HG03565 (cell line): ENCODE data around the gene C17orf75.

ENCODE experiments used
- ATAC-seq: cut with Tn5 transposase; IDR thresholded peaks from one replicate; pipeline ENCODE4 v1.9.1; 2021; ENCODE audit warnings: mild to moderate bottlenecking, moderate library complexity; ENCODE audit not compliant: unreplicated experiment

Gene C17orf75

DNA sequence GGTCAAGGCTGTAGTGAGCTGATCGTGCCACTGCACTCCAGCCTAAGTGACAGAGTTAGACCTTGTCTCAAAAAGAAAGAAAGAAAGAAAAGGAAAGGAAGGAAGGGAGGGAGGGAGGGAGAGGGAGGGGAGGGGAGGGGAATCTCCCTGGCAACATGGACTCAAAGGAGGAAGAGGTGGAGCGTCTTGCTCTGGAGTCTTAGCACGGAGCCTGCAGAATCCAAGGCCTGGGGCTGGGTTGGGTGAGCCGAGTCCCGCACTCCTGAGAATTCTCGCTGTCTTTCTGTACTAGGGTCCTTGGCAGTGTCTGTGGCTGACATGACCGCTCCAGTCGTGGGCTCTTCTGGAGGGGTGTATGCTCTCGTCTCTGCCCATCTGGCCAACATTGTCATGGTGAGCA, 36.9 kb downstream of the C17orf75 start:
- ATAC-seq, result no peak

DNA sequence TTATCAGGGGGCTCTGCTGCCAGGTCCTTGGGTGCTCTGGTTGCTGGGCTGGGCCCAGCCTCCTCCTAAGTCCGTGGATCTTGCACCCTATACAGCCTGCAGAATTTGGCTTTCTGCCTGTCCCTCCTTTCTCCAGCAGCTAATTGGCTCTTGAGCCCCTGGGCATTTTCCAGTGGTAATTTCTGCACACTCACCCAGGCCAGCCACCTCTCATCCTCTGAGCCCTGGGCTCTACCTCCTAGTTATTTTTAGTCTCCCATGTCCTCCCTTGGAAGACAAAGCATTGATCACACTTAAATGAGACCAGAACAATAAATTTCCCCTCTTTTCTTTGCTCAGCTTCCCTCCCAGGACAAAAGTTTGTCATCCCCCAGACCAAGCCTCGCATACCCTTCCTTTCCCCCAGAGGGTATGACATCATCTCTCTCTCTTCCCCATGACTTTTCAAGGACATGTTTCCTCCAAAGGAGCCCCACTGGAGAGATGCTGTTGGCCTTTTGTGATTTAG, 38.1 kb downstream of the C17orf75 start:
- ATAC-seq, result no peak

DNA sequence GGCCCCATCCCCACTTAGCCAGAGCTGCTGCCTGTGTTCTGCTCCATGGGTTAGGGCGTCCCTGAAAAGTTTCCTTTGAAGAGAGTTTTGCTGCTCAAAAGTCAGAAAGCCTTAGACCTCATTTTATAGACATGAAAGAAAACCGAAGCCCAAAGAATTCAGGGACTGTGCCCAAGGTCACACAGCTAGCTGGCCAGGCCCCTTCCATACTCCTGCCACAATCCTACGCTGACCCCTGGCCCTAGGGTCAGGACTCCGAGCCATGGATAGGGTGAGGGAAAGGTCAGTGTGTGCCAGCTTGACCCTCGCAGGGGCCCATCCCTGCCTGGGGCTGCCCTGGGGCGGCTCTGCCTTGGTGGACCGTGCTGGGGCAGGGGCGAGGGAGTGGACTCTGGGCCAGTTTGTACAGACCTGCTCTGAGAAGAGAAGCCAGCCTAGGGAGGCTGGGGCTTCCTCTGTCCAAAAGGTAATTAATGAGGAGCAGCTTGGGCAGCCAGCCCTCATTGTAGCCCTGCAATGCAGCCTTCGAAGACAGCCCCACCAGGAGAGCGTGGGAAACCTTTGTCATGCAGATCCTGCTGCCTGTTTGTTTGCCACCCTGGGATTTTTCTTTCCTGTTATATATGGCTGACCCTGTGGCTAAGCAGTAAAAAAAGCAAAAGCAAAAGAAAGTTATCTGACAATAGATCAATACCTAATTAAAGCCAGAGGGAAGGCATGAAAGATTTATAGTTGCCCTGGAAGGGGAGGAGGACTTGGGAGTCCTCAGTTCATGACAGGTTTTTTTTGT, 38.9 kb downstream of the C17orf75 start:
- no peak for ATAC-seq

DNA sequence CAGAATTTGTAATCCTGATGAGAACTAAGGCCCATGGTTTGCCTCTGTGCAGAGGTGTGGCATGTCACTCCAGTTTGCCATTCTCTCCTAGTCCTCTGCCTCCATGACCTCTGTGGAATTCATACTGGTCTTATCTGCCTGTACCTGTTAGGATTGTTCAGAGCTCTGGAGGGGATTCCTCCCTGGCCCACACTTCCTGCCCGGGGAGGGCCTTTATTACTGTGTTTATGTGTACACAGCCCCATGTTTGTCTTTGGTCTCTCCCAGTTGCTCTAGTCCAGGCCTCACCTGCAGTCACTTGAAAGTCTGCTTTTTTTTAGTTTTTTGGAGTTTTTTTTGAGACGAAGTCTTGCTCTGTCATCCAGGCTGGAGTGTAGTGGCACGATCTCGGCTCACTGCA, 39.9 kb downstream of the C17orf75 start:
- no peak for ATAC-seq

DNA sequence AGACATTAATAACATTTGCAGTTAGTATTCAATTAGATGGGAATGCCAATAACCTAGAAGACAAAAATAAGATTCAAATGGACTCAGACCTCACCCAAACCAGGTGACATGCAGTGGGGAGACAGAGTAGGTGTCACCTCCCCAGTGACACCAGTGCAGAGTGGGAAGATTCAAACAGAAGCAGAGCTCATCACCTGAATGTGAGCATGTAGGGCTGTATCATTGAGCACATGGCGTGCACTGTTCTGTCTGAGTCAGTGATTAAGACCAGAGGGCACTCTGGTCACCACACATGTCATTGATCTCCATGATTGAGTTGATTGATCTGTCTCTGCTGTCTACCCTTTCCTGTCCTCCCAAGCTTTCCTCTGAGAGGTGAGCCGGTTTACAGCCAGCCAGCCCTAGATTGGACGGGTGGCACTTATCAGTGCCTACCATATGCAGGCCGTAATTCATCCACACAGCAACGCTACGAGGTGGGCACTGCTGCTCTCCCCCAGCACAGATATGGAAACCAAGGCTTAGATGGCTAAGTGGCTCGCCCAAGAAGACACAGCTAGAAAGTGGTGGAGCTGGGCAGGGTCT, 42.3 kb downstream of the C17orf75 start:
- no peak for ATAC-seq

DNA sequence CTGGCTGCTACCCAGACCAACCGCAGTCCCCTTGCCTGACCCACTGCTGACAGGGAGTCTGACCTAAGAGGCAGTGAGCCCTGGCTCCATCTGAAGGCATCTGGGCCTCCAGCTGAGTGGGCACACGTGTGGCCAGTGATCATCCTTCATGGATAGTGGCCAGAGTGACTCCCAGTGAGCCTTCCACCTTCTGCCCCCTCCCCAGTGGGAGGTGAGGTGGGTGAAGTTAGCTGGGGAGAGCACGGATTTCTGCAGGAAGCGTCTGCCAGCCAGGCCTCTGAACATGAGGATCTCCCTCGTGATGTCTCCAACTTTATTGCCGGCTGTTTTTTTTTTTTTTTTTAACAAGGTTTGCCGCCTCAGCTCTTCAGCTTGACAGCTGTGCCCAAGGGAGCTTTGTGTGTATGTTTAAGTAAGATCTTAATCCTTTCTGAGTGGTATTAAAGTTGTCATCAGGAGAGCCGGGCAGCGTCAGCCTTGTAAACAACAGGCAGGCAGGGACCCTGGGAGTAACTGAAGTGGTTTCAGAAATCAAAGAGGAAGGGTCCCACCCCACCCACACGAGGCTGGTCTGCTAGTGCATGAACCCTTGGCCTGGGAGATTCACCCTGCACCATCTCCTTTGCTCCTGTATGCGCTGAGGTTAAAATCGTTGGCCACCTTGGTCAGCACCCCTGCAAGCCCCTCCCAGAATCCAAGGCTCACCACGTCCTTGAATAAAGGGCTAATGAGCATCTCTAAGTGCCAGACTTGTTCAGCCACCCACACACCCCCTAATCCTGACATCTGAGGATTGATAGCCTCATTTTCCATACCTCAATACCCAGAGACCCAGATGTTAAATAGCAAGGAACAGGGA, 43.0 kb downstream of the C17orf75 start:
- no peak for ATAC-seq

DNA sequence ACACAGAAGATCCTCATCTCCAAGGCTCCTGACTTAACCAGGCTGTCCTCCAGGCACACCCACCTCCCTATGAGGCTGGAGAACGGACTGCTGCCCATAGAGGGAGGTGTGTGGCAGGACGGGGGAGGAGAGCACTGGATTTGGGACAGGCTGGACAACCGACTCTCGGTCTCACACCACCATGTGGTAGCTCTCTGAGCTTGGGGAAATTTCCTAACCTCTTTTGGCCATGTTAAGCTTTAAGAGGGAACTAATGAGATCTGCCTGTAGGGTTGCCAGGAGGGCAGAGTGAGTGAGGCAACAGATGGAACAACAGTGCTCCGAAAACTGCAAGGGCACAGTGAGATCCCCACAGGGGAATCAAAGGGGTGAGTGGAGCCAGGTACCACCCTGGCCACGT, 43.7 kb downstream of the C17orf75 start:
- ATAC-seq, result no peak

DNA sequence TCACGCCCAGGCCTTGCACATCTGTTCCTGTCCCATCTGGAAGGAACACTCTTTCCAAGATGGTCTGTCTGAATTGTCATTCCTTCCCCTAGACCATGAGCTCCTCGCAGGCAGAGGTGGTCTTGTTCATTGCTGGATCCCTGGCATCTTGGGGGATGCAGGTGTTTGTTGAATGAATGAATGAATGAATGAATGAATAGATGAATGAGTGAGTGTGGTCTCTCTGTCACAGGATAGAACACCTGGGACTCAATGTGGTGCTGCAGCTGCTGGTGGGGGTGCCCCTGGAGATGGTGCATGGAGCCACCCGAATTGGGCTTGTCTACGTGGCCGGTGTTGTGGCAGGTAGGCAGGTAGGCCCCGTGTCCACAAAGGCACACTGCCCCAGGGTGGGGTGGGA, 44.1 kb downstream of the C17orf75 start:
- no peak for ATAC-seq

DNA sequence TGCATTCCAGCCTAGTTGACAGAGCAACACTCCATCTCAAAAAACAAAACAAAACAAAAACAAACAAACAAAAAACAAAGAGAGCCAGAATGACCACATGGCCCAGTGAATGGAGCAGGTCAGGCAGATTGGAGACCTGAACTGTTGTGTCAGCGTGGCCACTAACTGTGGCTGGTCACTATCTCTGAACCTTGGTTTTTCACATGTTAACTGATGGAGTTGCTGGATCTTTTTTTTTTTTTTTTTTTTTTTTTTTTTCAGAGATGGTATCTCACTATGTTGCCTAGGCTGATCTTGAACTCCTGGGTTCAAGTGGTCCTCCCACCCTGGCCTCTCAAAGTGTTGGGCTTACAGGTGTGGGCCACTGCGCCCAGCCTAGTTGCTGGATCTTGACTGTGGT, 44.5 kb downstream of the C17orf75 start:
- ATAC-seq, result no peak

DNA sequence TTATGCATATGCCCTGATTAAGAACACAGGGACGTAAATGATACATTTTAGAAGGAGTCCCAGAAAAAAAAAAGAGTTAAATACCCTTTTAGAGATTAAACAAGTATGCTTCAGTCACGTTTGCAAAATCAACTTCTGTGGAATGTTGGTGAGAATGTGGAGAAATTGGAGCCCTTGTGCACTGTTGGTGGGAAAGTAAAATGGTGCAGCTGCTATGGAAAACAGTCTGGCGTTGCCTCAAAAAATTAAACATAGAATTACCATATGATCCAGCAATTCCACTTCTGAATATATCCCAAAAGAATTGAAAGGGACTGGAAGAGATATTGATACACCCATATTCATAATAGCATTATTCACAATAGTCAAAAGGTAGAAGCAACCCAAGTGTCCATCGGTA, 49.9 kb downstream of the C17orf75 start:
- no peak for ATAC-seq

DNA sequence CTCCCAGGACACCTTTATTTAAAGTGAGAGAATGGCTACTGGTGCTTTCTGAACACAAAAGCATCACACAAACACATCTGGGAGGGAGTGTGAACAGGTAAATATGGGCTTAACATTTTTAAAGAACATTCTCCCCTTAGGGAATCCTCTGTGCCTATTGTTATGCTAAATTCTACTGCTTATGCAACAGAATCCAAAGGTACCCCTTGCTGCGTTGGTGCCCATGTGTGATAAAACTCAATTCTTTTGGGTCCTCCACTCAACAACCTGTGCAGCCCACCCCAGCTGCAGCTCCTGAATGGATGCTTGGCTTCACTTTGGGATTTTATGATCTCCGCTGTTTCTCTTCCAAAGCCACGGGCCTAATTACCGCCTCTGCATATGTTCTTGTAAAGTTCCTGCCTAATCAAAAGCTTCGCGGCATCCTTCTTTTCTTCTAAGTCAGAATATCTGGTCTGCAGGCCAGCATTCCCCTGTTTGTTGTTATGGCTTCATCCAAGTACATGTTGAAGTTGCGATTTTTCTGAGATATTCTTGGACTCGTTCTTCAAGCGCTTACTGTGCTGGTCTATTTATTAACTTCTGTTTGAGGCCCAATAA, 52.4 kb downstream of the C17orf75 start:
- ATAC-seq, result no peak

DNA sequence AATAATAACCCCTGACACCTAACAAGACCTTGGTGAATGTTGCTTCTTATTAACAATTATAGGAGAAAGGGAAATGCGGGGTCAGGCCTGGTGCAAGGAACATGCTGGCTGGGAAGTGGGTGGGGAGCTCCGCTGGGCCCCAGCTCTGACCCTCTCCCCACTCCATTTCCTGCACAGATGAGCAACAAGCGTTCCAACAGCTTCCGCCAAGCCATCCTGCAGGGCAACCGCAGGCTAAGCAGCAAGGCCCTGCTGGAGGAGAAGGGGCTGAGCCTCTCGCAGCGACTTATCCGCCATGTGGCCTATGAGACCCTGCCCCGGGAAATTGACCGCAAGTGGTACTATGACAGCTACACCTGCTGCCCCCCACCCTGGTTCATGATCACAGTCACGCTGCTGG, 53.4 kb downstream of the C17orf75 start:
- no peak for ATAC-seq

DNA sequence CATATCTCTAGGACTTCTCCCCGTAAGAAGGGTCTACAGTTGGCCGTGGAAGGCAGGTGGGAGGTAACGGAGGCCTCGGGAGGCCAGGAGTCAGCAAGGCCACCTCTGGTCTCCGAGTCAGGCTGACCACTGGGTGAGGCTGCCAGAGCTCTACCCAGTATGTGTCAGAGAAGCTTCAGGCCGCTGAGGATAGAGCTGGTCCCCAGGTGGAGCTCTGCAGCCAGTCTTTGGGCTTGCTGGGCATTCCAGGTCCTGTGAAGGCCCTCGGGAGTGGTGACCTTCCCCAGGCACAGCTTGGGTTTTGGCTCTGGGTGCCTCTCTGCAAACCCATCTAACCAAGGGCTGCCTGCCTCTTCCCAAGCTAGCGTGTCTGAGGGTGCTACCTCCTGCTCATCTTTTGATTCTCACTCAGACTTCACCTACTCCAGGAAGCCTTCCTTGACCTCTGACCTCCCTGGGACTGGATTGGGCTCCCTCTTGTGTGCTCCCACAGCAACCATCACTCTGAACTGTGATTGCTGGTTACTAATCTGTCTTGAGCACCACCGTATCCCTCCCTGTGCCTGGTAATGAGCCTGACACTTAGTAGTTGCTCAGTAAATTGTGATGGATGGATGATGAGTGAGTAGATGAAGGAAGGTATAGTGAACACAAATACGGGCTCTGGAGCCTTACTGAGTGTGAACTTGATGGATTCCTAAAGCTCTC, 54.0 kb downstream of the C17orf75 start:
- ATAC-seq, result no peak

DNA sequence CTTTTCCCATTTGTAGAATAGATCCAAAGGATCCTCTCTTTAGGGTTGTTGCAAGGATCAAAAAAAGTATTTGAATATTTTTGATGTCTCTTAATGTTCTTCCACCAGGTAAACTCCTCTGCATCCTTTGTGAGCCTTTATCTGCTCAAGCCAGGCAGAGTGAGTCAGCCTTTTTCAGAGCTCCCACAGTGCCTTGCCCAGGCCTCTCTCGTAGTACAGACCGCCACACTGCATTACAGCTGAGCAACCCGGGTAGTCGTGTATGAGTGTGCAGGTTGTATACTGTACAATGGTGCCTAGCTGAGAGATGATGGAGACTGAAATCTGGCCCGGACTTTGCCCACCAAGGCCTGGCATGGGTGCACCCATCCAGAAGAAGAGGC, 55.5 kb downstream of the C17orf75 start:
- ATAC-seq, result no peak

DNA sequence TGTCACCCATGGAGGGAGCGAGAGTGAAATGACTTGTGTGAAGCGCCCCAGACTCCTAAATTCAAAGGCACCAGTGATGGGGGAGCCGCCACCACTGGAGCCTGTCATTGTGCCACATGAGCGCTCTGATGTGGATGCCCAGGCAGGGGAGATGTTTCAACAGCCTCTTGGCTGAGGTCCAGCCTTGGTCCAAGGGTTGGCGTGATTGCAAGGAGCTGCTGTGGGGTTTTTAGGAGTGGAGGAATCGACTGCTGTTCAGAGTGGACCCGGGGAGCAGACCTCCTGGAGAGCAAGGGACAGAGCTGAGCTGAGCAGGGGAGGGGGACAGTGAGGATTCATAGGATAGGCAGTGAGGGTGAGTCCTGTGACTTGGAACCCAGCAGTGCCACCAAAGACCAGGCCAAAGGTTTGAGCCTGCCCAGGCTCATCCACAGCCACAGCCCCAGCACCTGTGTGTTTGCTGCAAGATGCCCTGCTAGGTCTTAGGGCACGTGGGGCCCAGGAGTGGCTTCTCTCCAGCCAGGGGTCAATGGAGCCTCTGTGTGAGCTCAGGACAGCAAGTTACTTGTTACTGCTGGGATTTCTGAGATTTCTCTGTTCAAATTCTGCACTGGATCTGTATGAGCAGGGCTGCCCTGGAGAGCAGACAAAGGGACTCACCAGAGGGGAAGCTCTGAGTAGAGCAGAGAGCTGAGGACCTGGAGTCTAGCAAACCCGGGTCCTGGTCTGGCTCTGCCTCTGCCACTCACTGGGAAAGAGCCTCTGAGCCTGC, 56.0 kb downstream of the C17orf75 start:
- ATAC-seq, result no peak

DNA sequence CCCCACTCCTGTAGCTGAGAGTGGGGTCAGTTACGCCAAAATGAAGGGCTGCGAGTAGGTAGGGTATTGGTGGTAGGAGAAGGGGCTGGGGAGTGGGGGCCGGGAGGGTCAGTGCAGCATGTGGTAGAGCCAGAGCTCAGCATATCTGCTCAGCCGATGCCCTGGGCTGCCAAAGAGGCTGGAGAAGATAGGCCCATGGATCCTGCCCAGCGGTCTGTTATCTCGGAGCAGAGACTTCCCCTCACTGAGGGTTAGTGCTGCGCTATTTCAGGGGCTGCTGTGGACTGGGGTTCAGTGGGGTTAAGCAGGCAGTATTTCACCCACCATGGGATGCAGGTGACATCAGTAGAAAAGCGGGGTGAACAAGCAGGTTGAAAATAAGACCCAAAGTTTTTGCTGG, 56.7 kb downstream of the C17orf75 start:
- no peak for ATAC-seq

DNA sequence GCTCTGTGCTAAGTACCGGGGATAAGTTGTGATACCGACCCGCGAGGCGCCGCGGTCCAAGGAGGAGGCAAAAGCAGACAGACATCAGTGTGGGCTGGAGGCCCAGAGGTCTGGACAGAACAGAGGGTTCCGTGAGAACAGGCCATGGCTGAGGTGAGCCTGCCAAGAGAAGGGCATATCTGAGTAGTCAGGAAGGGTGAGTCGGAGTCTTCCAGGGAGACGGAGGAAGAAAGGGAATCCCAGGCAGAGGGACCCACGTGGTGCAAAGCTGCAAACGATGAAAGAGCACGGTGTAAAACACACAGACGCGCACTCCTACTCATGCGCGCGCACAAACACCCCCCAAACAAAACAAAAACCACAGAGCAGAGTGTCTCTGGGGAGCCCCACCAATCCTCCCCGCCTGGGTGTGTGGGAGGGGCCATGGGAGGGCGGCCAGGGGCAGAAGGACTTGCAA, 58.2 kb downstream of the C17orf75 start:
- no peak for ATAC-seq

DNA sequence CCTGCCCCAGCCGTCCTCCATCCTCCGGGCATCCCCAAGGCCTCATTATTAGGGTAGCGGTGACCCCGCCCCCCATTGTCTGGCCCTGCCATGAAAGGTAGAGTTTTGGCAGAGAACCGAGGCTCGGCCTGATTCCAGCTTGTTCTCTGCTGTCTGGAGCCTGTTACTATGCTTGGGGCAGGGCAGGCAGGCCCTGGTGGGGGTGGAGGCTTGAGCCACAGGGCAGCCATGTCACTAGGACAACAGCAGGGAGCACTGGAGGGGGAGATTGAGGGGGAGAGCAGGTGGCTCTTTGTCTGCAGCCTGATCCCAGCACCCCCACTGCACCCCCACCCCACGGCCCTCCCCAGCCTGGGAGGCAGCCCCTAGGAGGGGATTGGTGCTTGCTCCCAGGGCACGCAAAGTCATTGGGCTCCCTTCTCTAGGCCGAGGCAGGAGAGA, 60.9 kb downstream of the C17orf75 start:
- no peak for ATAC-seq

DNA sequence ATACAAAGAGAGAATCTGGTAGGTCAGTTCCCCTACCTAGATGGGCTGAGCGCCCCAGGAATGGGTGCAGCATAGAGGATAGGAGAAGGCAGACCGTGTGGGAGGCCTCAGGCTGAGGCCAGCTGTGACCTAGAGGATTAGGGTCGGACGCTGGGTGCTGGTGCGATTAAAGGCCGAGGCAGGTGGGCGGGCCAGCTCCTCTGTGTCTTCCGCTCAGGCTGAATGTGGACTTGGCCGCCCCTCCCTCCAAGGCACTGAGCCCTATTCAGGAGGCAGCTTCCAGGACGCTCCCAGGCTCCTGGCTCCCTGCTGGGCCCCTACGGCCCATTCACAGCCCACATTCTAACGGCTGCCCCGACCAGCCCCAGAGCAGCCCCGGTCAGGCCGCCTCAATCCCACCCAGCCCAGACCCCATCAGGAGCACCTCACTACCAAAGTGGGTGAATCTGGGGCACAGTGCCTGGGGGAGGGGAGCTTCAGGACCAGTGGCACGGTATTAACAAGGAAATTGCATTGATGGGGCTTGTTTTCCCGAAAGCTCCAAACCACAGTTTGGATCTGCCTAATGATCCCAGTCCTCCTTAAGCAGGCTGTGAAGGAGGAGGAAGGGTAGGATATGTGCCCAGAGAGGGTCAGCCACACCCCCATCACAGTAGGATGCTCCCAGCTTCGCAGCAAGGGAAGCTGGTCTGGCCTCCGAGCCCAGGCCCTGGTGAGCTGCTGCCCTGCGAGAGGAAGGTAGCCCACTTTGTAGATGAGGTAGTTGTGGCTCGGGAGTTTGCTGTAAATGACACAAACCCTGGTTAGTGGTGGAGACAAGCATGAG, 61.9 kb downstream of the C17orf75 start:
- ATAC-seq, result no peak
